Right renal cortex interstitium (tissue), 3 donors: ENCODE data around the gene RNF34. TPM values are rescaled to one million over a fixed set of nuclear protein-coding genes. Genes with fewer than 3 reads are reported as not detected.

Source experiments
- DNase-seq, 3 donors: peaks; one replicate each; pipeline ENCODE4 v3.0.0-alpha.2; 2013; ENCODE audit warnings: low read depth in 3 of 3, low spot score in 2 of 3
- polyA plus RNA-seq, 3 donors: library from polyadenylated mRNA; unstranded; fragments of 120-200 nt; gene quantifications; one replicate each; pipeline ENCODE4 v1.2.1, GENCODE V29; 2013; ENCODE audit not compliant: insufficient read length in 3 of 3

RNF34 gene
- polyA plus RNA-seq, 3 donors = 45.5 to 46.8 (median 45.7) TPM

DNA sequence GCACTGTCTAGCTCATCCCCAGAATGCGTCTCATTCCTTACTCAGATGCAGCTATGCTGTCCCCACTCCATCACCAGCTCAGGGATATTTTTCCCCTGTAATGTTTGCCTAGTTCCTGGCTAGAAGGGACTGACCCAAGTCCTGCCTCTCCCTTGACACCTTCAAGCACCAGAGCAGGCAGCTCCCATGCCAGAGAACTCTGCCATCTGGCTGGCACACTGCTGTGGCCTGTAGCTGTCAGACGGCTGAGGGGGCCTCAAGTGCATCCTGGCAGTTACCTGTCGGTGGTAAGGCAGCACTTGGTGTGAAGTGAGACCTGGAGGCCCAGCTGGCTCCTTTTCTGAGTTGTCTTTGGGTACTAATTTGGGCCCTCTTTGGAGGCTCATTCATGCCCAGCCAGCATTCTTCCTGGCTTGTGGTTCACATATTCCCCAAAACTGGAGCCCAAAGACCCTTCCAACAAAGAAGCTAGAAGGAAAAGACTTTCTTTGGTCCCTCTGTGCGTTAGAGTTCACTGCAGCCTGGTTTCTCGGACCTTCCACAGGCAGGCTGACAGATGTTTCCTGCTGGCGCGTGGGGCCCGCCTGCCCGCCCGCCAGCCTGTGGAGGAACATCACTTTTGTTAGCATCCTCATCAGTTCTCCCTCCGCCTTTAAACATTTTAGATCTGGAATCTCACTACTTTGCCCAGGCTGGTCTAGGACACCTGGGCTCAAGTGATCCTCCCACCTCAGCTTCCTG lies 33.0 kb downstream of the RNF34 start:
- DNase-seq = no peak

GRCh38 chr12:121436706-121437105 lies 36.8 kb downstream of the RNF34 start:
- no peak for DNase-seq

DNA sequence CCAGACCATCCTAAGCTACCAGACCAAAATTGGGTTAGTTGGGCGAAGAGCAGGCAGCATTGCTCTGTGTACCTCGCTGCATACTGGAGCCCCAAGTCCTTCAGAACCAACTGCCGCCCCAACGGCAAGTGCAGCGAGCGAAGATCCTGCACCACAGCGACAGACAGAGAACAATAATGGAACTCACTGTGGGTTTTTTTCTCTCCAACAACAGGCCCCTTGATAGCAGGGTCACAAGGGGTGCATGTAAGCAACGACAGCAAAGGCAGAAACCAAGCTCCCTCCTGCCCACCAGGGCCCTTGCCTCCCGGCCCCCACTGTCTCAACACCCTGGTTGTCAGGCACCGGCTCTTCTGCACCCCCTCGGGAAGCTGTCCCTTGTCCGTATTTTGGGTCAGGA lies 39.0 kb downstream of the RNF34 start:
- no peak for DNase-seq

DNA sequence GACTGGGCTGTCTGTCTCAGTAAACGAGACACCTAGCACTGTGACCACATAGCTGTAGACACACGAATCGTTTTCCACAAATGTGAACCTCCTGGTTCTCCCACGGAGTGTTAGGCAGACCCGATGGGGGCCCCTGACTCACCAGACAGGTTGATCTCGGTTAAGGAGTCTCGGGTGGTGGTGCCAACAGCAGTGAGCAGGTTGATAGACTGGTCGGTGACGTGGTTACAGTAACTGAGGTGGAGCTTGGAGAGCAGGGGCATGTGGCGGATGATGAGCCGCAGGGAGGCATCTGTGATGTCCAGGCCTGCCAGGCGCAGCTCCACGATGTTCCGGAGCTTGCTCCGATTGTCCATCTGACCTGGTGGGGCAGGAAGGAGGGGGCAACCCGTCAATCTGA lies 39.8 kb downstream of the RNF34 start:
- DNase-seq = no peak

DNA sequence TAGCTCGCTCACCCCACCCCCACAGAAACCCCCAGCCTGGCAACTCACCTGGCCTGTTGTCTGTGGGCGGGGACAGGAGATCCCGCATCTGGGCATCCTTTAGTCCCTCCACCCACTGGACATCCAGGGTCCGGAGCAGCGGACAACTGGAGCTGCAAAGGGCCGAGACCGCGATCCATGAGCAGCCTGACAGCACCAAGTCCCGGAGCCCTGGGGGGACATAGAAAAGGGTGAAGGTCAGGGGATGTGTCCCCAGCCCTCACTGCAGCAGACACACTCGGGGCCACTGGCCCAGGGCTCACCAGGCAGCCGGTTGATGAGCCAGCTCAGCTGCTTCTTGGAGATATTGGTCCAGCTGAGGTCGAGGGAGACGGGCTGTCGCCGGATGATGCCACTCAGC lies 40.9 kb downstream of the RNF34 start:
- DNase-seq = no peak

DNA sequence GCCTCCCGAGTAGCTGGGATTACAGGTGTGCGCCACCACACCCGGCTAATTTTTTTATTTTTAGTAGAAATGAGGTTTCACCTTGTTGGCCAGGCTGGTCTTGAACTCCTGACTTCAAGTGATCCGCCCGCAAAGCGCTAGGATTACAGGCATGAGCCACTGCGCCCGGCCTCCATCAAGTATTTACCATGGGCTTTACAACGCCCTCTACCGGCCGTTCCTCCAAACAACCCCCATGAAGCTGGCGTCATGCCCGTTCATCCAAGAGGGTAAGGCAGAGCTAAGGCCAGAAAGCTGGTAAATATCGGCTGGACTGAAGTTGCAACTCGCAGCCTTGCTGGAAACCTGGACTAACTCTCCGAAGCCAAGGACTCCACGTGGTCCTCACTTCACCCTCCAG lies 41.6 kb downstream of the RNF34 start:
- no peak for DNase-seq

DNA sequence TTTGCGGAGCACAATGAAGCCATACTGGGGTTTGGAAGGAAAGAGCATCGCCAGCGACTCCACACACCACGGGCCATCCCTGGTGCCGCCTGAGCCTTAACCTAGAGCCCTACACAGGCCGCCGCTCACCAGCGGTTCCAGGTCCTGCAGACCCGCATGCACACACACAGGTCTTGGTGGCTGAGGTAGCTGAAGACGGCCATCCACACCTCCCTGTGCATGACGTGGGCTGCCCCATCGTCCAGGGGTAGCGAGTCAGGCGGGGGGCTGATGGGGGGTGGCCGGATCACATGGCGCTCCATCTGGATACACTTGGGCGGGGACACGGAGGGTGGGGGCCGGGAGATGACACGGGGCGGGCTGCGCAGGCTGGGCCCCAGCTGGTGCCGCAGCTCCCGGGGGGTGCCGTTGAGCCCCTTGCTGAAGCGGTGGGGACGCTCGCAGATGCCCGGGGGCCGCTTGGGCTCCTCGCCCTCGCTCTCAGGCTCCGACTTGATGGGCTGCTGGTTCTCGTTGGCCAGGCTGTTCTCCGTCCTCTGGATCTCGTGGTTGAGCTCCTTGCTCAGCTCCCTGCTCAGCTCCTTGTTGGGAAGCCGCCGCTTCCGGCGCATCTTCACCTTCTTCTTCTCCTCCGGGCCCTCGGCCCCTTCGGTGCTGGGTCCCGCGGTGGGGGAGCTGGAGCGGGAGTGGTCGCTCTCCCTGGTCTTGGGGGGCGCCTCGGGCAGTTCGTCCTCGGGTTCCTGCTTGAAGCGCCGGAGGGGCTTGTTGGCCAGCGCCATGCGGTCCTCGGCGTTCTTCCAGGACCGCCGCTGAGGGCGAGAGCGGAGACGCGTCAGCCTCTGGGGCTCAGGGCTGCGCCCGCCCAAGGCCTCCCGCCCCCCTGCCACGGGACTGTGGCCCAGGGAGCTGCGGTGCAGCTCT lies 42.4 kb downstream of the RNF34 start:
- DNase-seq = no peak

- DNase-seq = no peak
Measured at GRCh38 chr12:121443193-121443870, 43.4 kb downstream of the RNF34 start.

DNA sequence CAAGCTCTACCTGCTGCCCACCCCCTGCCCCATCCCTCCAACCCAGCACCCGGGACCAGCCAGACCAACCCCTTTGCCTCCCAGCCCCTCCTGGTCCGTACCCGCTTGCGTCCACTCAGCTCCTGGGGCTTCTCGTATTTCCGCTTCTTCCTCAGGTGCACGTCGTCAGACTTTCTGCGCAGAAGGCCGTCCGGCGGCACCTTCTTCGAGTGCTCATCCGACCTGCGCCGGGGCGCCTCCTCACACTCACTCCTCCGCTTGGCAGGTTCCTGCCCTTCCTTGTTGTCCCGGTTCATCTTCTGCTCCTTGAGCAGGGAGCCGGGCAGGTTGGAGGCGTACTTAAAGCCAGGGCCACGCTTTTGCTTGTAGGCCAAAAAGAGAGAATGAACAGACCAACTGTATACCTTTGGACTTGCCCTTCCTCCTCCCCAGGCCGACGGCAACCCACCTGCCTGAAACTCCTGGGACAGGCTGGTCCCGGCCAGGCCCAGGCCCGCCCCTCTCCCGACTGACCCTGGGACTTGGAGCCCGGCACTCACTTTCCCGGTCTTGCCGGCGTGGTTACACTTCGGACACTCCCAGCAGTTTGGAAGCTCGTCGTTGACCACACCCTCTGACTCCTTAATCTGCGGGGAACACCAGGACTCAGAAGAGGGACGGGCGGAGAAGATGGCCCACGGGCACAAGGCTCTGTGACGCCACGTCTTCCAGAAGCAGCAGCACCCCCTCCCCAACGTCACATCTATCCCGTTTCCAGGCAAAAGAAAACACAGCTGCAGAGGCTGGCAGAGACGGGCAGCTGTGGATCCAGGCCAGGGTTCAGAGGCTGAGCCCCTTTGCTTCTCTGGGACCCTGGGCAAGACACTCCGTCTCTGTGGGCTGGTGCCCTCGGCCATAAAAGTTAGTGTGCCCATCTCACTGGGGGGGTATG lies 44.3 kb downstream of the RNF34 start:
- DNase-seq = no peak

DNA sequence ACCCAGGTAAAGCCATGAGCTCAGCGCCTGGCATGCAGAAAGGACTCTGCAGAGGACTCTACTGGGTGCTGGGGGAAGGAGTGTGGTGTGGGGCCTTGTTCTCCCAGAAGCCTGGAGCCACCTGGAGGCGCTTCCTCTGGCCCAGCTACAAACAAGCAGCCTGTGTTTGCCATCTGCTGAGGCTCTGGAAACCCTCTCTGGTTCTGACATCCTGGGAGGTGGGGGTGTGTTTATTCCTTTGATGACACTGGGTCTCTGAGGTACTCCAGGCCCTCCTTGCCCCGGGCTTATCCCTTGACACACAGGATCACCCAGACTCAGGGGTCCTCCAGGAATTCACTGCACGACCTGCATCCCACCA lies 44.9 kb downstream of the RNF34 start:
- no peak for DNase-seq

DNA sequence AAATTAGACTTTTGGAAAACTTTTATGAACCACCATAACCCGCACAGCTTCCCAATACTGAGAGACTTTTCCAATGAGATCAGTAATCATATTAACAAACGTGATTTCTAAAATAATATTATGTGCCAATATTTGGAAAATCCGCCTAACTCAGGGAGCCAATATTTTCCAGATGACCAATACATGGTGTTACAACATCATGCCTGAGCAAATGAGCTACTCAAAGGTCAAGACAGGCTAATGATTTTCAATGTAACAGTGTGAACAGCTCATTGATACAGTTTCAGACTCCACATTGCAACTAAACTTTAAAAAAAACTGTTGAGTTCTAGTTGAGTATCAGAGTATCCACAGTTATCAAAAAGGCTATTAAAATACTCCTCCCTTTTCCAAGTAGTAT lies 46.8 kb downstream of the RNF34 start:
- DNase-seq = no peak

DNA sequence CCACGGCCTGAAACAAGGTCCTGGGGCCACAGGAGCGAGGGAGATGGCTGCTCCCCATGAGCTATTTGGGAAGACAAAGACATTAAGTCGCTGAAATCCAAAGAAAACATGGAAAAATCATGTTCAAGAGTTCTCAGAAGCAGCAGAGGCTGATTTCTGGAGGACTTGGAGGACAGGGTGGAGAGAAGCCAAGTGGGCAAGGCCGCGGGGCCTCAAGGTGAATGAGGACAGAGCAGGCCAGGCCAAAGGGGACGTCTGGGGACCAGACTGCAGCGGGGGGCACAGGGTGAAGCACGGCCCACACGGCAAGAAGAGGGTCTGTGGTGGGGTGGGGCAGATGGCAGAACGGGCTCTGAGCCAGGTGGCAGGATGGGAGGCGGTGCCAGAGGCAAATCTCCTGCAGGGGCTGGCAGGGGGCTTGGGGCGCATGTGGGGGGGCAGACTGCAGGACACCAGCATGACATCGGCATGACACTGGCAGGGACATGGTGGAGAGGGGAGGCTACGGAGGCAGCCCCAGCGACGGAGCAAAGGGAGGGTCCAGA lies 48.9 kb downstream of the RNF34 start:
- no peak for DNase-seq

DNA sequence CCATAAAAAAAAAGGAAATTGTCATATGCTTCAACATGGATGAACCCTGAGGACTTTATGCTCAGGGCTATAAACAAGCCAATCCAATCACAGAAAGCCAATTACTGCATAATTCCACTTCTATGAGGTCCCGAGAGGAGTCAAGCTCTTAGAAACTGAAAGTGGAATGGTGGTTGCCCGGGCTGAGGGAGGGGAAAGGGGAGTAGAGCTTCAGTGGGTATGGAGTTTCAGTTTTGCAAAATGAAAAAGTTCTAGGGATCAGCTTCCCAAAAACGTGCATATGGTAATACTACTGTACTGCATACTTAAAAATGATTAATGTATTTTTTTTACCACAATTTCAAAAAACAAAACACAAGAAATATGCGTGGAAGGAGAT lies 52.0 kb downstream of the RNF34 start:
- DNase-seq = no peak

- no peak for DNase-seq
Measured at GRCh38 chr12:121452340-121452984, 52.5 kb downstream of the RNF34 start.

GRCh38 chr12:121452985-121453360 lies 53.1 kb downstream of the RNF34 start:
- DNase-seq = no peak

- DNase-seq = no peak
Measured at GRCh38 chr12:121453629-121454028, 53.7 kb downstream of the RNF34 start.

GRCh38 chr12:121454921-121455320 lies 55.0 kb downstream of the RNF34 start:
- DNase-seq = no peak

DNA sequence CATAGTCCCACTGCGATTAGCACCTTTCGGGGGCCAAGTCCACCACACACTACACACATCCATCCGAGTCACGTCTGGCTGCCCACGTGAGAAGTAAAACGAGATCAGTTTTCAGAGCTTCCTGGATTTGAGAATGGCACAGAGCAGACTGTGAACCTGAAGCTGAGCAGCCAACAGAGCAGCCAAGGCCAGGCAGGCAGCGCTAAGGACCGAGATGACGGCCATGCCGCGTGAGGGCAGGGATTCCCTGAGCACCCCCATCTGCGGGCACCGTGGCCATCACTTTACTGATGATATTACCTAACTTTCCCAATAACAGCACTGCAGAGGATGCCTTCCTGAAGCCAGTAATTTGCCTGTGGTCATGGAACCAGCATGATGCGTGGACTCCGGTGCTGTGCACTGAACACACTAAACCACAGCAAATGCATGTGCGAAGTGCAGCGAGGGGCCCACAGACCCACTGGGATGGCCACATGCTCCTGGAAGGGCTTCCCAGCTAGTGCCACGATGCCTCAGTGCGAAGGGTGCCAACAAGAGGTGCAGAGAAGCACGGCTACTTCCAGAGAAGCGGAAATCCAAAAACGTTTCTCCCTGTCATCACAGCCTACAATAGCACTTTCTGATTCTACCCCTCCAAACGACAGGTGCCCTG lies 56.0 kb downstream of the RNF34 start:
- no peak for DNase-seq

- DNase-seq = no peak
Measured at GRCh38 chr12:121456551-121456950, 56.6 kb downstream of the RNF34 start.
